Measurements from ENCODE around the gene RFTN1. TPM values are rescaled to one million over a fixed set of nuclear protein-coding genes. Genes with fewer than 3 reads are reported as not detected.

The RFTN1 gene
- total and polyA plus RNA-seq, 10 of the 15 experiments (the other 5 are each of a cell fraction or from before 2014, with no cell fraction given) = 20.6 to 213 (median 147) TPM

DNA sequence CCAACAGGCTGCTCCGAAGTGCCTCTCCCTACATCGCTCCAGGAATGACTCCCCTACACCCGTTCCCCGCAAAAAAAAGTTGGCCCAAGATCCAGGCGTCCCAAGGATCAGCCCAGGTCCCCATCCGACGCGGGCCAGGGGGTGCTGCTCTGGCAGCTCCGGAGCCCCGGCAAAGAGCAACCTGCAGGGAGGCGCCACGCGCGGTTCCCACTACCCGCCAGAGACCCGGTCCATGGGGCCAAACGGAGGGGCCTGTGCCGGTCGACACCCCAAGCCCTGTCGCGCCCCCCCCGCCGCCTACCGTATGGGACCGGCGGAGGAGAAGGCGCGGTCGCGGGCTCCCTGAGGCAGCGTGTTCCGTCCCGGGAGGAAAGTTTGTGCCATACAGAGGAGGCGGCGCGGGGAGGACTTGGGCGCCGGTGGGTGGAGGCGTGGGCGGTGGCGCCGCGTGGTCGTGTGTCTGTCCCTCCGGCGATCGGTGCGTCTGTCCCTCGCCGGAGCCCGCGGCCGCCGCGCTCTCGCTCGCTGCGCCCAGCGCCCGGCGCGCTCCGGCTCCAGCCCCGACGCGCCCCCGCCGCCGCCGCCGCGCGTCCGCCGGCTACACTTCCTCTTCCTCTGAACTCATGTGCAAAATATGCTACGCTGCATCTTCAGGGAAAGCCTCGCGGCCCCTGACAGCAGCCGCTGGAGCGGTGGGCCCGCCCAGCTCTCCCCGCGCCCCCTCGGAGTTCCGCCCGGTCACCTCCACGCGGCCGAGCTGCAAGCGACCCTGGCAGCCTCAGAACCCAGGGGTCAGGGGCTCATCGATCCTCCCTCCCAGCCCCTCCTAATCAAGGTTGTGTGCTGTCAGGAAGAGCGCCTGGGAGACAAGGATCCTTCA, at the start of gene RFTN1 (continued):
- TF ChIP-seq, protein P1, sequence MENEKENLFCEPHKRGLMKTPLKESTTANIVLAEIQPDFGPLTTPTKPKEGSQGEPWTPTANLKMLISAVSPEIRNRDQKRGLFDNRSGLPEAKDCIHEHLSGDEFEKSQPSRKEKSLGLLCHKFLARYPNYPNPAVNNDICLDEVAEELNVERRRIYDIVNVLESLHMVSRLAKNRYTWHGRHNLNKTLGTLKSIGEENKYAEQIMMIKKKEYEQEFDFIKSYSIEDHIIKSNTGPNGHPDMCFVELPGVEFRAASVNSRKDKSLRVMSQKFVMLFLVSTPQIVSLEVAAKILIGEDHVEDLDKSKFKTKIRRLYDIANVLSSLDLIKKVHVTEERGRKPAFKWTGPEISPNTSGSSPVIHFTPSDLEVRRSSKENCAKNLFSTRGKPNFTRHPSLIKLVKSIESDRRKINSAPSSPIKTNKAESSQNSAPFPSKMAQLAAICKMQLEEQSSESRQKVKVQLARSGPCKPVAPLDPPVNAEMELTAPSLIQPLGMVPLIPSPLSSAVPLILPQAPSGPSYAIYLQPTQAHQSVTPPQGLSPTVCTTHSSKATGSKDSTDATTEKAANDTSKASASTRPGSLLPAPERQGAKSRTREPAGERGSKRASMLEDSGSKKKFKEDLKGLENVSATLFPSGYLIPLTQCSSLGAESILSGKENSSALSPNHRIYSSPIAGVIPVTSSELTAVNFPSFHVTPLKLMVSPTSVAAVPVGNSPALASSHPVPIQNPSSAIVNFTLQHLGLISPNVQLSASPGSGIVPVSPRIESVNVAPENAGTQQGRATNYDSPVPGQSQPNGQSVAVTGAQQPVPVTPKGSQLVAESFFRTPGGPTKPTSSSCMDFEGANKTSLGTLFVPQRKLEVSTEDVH (IDR thresholded peaks at IDR 0.05; ENCODE audit: low read depth, partially characterized antibody) = no peak
- TF ChIP-seq, protein P2, sequence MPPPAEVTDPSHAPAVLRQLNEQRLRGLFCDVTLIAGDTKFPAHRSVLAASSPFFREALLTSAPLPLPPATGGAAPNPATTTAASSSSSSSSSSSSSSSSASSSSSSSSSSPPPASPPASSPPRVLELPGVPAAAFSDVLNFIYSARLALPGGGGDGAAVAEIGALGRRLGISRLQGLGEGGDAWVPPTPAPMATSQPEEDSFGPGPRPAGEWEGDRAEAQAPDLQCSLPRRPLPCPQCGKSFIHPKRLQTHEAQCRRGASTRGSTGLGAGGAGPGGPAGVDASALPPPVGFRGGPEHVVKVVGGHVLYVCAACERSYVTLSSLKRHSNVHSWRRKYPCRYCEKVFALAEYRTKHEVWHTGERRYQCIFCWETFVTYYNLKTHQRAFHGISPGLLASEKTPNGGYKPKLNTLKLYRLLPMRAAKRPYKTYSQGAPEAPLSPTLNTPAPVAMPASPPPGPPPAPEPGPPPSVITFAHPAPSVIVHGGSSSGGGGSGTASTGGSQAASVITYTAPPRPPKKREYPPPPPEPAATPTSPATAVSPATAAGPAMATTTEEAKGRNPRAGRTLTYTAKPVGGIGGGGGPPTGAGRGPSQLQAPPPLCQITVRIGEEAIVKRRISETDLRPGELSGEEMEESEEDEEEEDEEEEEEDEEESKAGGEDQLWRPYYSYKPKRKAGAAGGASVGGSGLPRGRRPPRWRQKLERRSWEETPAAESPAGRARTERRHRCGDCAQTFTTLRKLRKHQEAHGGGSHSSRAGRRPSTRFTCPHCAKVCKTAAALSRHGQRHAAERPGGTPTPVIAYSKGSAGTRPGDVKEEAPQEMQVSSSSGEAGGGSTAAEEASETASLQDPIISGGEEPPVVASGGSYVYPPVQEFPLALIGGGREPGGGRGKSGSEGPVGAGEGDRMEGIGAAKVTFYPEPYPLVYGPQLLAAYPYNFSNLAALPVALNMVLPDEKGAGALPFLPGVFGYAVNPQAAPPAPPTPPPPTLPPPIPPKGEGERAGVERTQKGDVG (CRISPR knock-in tag; IDR thresholded peaks at IDR 0.05) = no peak
- TF ChIP-seq HDGF (IDR thresholded peaks at IDR 0.05) (no peak), GATAD2B (conservative IDR thresholded peaks at IDR 0.05; ENCODE audit: low read depth) (no peak; the same call in 1 of the 2 replicates), EGR1 (IDR thresholded peaks at IDR 0.05; ENCODE audit: borderline replicate concordance in 1 of 2, low read depth in 2 of 2, low read length in 2 of 2) (peak in 1 of 2 experiments; percentile 84; a peak in 2 of 3 replicates), EP300 (IDR thresholded peaks at IDR 0.05; ENCODE audit: borderline replicate concordance in 1 of 2, control insufficient read depth in 1 of 2, low read depth in 2 of 2, low read length in 2 of 2) (peak in 1 of 2 experiments; percentile 32; a peak in 1 of 4 replicates), BRCA1 (IDR thresholded peaks at IDR 0.05; ENCODE audit: low read depth, low read length) (no peak), SIN3A (IDR thresholded peaks at IDR 0.05; ENCODE audit: low read depth, low read length) (peak; percentile 50), DPF2 (IDR thresholded peaks at IDR 0.05) (0 out of 2 replicates have a peak, but pooled peaks have one; percentile 61), CBX3 (IDR thresholded peaks at IDR 0.05; ENCODE audit: borderline replicate concordance, low read depth) (no peak), RCOR1 (conservative IDR thresholded peaks at IDR 0.05; ENCODE audit: low read depth, low read length) (peak; percentile 69; the same call in 1 of the 2 replicates), PML (IDR thresholded peaks at IDR 0.05; ENCODE audit: low read length) (no peak)
- TF ChIP-seq, protein P3, sequence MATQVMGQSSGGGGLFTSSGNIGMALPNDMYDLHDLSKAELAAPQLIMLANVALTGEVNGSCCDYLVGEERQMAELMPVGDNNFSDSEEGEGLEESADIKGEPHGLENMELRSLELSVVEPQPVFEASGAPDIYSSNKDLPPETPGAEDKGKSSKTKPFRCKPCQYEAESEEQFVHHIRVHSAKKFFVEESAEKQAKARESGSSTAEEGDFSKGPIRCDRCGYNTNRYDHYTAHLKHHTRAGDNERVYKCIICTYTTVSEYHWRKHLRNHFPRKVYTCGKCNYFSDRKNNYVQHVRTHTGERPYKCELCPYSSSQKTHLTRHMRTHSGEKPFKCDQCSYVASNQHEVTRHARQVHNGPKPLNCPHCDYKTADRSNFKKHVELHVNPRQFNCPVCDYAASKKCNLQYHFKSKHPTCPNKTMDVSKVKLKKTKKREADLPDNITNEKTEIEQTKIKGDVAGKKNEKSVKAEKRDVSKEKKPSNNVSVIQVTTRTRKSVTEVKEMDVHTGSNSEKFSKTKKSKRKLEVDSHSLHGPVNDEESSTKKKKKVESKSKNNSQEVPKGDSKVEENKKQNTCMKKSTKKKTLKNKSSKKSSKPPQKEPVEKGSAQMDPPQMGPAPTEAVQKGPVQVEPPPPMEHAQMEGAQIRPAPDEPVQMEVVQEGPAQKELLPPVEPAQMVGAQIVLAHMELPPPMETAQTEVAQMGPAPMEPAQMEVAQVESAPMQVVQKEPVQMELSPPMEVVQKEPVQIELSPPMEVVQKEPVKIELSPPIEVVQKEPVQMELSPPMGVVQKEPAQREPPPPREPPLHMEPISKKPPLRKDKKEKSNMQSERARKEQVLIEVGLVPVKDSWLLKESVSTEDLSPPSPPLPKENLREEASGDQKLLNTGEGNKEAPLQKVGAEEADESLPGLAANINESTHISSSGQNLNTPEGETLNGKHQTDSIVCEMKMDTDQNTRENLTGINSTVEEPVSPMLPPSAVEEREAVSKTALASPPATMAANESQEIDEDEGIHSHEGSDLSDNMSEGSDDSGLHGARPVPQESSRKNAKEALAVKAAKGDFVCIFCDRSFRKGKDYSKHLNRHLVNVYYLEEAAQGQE (IDR thresholded peaks at IDR 0.05; ENCODE audit: low read depth, low read length) = no peak
- TF ChIP-seq, protein P4, sequence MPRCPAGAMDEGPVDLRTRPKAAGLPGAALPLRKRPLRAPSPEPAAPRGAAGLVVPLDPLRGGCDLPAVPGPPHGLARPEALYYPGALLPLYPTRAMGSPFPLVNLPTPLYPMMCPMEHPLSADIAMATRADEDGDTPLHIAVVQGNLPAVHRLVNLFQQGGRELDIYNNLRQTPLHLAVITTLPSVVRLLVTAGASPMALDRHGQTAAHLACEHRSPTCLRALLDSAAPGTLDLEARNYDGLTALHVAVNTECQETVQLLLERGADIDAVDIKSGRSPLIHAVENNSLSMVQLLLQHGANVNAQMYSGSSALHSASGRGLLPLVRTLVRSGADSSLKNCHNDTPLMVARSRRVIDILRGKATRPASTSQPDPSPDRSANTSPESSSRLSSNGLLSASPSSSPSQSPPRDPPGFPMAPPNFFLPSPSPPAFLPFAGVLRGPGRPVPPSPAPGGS (IDR thresholded peaks at IDR 0.05; ENCODE audit: borderline replicate concordance, insufficient read depth, low read depth, low read length, poor library complexity, severe bottlenecking) = no peak
